H1 (cell line): ENCODE results near the gene CHCHD3. TPM values are rescaled to one million over a fixed set of nuclear protein-coding genes. Genes with fewer than 3 reads are reported as not detected.

ENCODE experiments used
- CTCF ChIP-seq, 3 experiments: IDR thresholded peaks; 1 replicate in 2 of 3; 2 replicates in 1 of 3; pipeline versions ENCODE4 v1.5.1 to v1.6.1; 2011; ENCODE audit warnings: low read length in 3 of 3, mild to moderate bottlenecking in 3 of 3, inconsistent platforms in 2 of 3, low read depth in 1 of 3, moderate library complexity in 1 of 3; ENCODE audit not compliant: insufficient read depth in 1 of 3; ENCODE audit errors: control extremely low read depth in 1 of 3
- polyA plus RNA-seq, 7 experiments: library from polyadenylated mRNA; depleted of rRNA in 3 of 7; stranded (reverse) in 5 of 7; unstranded in 2 of 7; fragments of >200 nt in 5 of 7; fragments of 200-250 nt in 2 of 7; gene quantifications; 1 replicate in 5 of 7; 2 replicates in 1 of 7; 4 replicates in 1 of 7; pipeline versions ENCODE4 v1.2.1 to v1.2.3, GENCODE V29; 2011 to 2013; ENCODE audit warnings: missing spikeins in 2 of 7, mixed read lengths in 2 of 7
- total RNA-seq: library from RNA; stranded (reverse); fragmentation: NEBNext Ultra II Directional; extraction: Animal tissue kit (Norgen Biotek cat#: 25700); gene quantifications from 2 replicates; pipeline ENCODE4 v1.2.1, GENCODE V29; 2021

The CHCHD3 gene
- total and polyA plus RNA-seq, 2 of the 8 experiments (the other 6 are each of a cell fraction or from before 2014, with no cell fraction given), result 42.9 to 137 TPM

- no peak for TF ChIP-seq CTCF (IDR thresholded peaks at IDR 0.05; ENCODE audit: control extremely low read depth in 1 of 3, insufficient read depth in 1 of 3, low read depth in 1 of 3, low read length in 3 of 3)
Observed at GRCh38 chr7:132846086-132846485, 235.8 kb downstream of the CHCHD3 start (continued).
